GM21526 (cell line): ENCODE results near the gene DHRS1.
"Not testable (repeated sequence)": the region's sequence is repeated elsewhere in the genome, so short reads cannot be mapped to it uniquely, and the experiment has no call there.

ENCODE experiments used
- ATAC-seq: cut with Tn5 transposase; IDR thresholded peaks from one replicate; pipeline ENCODE4 v1.9.1; 2021; ENCODE audit warnings: moderate library complexity; ENCODE audit not compliant: unreplicated experiment, low FRiP score

DHRS1 gene

GRCh38 chr14:24329073-24329663 lies 29.6 kb upstream of the DHRS1 start:
- no peak for ATAC-seq

GRCh38 chr14:24327914-24328313 lies 28.3 kb upstream of the DHRS1 start:
- ATAC-seq: not testable (repeated sequence)

- ATAC-seq: no peak
These were observed 27.7 kb upstream of the DHRS1 start for GRCh38 chr14:24327303-24327702.

GRCh38 chr14:24325963-24326362 lies 26.4 kb upstream of the DHRS1 start:
- no peak for ATAC-seq

GRCh38 chr14:24325041-24325530 lies 25.5 kb upstream of the DHRS1 start:
- no peak for ATAC-seq

GRCh38 chr14:24324024-24324423 lies 24.4 kb upstream of the DHRS1 start:
- ATAC-seq: no peak

- ATAC-seq: no peak
These were observed 23.8 kb upstream of the DHRS1 start for GRCh38 chr14:24323341-24323740.

- no peak for ATAC-seq
These were observed 23.1 kb upstream of the DHRS1 start for GRCh38 chr14:24322672-24323071.

GRCh38 chr14:24321212-24321975 lies 21.8 kb upstream of the DHRS1 start:
- no peak for ATAC-seq

GRCh38 chr14:24317141-24317928 lies 17.8 kb upstream of the DHRS1 start:
- no peak for ATAC-seq

- ATAC-seq: no peak
These were observed 17.0 kb upstream of the DHRS1 start for GRCh38 chr14:24316597-24316950.

GRCh38 chr14:24315807-24316596 lies 16.4 kb upstream of the DHRS1 start:
- no peak for ATAC-seq

- no peak for ATAC-seq
These were observed 15.7 kb upstream of the DHRS1 start for GRCh38 chr14:24315243-24315806.

- ATAC-seq: no peak
These were observed 15.0 kb upstream of the DHRS1 start for GRCh38 chr14:24314377-24315193.

GRCh38 chr14:24313913-24314312 lies 14.3 kb upstream of the DHRS1 start:
- no peak for ATAC-seq

- no peak for ATAC-seq
These were observed 13.3 kb upstream of the DHRS1 start for GRCh38 chr14:24312736-24313507.

- no peak for ATAC-seq
These were observed 12.4 kb upstream of the DHRS1 start for GRCh38 chr14:24311837-24312615.
